Cardiac fibroblast (primary cell): Measurements from ENCODE around the gene MCUB.
A peak's percentile ranks its signal among the peaks of the same experiment; 100 is the strongest.

ENCODE experiments used
- DNase-seq, 2 donors: peaks; one replicate each; pipeline versions ENCODE4 v3.0.0 to v3.0.0-alpha.2; 2010; ENCODE audit warnings: low read depth in 2 of 2
- H3K4me3 ChIP-seq, 2 donors: replicated peaks in 1 of 2; 1 replicate in 1 of 2; 2 replicates in 1 of 2; pipeline ENCODE4 v1.5.1; 2011; ENCODE audit warnings: low read depth in 2 of 2, low read length in 2 of 2, mild to moderate bottlenecking in 2 of 2, moderate library complexity in 1 of 2
- CTCF ChIP-seq: IDR thresholded peaks from one replicate; pipeline ENCODE4 v1.5.1; 2011; ENCODE audit warnings: low read depth, mild to moderate bottlenecking, low read length, inconsistent platforms

Gene MCUB

GRCh38 chr4:109729718-109730618, 169.9 kb downstream of the MCUB start, which contains the start of gene PLA2G12A:
TSS of gene PLA2G12A (minus strand) at chr4:109730070. CDS start at chr4:109729809, 261 bp downstream.
- peak; percentile 58 to 65 for DNase-seq
- no peak for TF ChIP-seq CTCF
- H3K4me3 ChIP-seq: peak within 1 kb of the TSS; percentile 72 to 92

- DNase-seq: no peak
- H3K4me3 ChIP-seq: peak overlapping the region; percentile 69 to 92
- TF ChIP-seq CTCF: no peak
Measured at GRCh38 chr4:109730619-109731545, 170.8 kb downstream of the MCUB start.

GRCh38 chr4:109733728-109734127, 173.7 kb downstream of the MCUB start:
- no peak for TF ChIP-seq CTCF
- DNase-seq: no peak
- no peak overlapping the region for H3K4me3 ChIP-seq

- no peak overlapping the region for H3K4me3 ChIP-seq
- TF ChIP-seq CTCF: no peak
- DNase-seq: peak in 1 of 2 donors; percentile 46
Measured at GRCh38 chr4:109735566-109736365, 175.7 kb downstream of the MCUB start.
